GM04503 (cell line): ENCODE results near the gene ABI3BP.
A peak's percentile ranks its signal among the peaks of the same experiment; 100 is the strongest.

ENCODE experiments used
- DNase-seq: peaks from one replicate; pipeline ENCODE4 v3.0.0-alpha.2; 2012; ENCODE audit warnings: low read depth

ABI3BP gene

DNA sequence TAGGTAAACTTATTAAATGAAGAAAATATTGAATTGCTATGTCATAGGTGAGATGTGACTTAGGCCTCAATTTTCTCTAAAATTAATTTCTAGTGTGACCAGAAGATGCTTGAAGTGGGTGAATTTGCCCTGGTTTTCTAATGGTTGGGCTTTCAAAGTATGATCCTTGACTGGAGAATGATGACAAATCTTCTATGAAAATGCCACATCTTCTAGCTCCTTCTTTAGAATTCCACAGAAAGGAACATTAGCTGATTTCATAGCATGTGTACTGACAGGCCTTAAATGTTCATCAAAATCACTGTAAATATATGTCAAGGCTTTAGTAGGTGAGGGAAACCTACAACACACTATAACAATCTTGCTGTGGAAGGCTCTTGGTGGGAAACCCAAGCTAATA, 8.9 kb downstream of the ABI3BP start:
- DNase-seq: no peak

DNA sequence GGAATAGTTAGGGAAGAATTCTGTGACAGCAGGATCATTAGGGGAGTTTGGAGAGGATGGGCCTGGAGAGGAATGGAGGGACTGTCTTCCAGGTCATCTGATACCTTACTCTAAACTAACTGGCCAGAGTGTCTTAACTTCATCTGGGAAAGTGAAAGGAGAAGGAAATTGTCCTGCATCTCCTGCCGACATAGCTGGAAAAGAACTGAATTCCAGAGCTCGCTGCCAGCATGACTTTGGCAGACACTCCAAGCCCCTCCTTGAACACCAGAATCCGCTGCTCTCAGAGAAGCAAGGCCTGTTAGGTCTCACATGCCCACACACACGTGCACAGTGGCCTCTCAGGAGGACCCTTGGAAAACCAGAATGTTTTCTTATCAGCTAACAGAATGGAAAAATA, 10.5 kb downstream of the ABI3BP start:
- no peak for DNase-seq

DNA sequence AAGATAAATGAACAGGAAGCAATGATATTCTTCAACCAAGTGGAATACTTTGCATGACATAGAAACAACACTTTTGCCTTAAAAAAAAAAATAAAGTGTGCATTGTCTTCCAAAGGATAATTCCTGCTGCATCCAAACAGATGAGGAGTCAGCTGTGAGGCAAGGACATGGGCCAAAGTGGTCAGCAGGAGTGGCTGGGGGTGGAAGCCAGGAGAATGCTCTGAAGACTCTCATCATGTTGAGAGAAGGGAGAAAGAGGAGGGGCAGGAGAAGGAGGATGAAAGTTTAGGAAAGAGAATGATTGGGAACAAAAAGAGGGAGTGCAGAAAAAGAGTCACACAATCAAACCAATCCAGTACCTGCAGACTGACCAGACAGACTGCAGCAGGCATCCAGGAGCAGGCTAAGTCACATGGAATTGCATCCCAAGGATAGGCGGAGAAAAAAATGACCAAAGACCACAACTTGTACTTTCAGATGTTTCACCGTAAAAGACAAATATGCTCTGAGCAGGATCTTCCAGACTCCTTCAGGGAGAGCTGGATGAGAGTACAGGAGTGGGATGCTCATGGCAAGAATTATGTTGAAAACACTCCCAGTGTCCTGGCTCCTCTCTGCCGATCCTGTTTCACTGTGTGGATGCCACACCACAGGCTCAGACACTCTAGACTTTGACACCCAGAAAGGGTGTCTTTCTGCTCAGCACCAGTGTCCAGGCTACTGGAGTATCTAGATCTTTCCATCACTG, 11.9 kb downstream of the ABI3BP start:
- no peak for DNase-seq

DNA sequence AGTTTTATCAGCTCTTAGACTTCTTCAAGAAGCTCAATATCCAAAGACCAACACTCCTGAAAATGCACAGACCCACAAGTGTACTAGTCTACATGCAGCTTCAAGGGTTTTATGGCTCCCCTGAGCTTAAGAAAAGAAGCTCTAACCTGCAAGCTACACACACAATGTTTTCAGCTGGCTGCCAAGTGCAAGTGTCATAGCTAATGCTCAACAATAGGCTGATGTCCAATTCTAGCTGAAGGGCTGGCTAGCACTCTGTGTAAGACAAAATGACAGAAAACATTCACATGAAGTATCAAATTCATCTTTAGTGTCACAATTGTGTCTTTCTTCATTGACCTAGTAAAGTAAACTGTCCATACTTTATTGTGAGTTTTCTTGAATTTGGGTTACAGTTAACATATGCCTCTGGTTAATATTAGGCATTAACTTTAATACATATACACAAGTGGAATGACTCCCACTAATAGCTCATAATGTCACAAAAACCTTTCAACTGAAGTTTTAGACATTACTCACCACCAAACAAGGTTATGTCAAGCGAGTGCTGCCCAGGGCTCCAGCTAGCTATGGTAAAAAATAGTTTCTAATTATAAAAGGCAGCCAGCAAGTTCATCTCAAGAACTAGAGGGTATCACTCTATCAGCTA, 15.1 kb downstream of the ABI3BP start:
- DNase-seq: no peak

DNA sequence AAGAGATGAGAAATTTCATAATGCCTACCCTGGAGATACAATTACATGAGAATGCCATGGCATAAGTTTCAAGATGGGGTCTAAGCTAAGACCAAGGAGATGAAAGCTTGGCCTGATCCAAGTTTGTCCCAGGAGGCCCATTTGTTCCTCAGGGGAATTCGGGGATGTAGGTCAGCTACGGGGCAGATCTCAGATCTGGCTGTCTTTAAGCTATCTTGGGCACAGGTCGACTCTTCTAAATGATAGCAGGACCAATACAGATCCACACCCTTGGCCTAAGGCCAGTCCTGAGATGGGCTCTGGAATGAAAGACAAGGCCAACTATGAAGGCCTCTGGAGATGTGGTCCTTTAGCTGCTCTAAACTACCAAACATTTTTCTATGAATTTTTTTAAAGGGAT, 16.6 kb downstream of the ABI3BP start:
- no peak for DNase-seq

DNA sequence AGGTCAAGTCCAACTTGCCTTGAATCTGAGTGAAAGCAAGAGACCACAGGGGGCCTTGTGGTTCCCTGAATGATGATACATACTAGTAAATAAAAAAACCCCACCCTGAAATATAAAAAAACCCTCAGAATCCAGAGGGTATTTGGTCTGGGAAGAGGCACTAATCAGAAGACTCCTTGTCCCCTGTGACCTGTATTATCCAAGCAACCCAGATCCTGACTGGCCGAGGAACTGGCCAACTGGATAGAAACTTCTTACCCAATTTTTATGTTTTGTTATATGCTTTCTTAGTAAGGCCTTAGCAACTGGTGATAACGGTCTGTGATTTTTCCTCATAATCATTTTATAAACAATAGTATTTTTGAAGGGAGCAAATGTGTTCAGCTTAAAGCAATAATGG, 17.5 kb downstream of the ABI3BP start:
- DNase-seq: no peak

DNA sequence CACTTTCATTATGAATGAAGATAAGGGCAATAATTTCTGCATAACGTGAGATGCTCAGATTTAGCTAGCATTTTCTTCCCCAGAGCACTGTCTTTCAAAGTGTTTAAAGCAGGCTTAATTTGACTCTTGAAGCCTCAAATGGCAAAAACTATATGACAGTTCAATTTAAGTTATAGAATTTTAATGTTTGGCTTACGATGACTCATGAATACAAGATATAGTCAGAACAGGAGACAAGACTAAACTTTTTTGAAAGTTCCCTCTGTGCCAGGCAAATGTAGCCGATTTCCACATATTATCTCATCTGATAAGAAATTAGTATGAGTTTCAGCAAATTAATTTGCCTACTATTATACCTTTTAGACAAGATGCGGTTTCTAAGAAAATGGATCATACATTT, 19.6 kb downstream of the ABI3BP start:
- DNase-seq: no peak

DNA sequence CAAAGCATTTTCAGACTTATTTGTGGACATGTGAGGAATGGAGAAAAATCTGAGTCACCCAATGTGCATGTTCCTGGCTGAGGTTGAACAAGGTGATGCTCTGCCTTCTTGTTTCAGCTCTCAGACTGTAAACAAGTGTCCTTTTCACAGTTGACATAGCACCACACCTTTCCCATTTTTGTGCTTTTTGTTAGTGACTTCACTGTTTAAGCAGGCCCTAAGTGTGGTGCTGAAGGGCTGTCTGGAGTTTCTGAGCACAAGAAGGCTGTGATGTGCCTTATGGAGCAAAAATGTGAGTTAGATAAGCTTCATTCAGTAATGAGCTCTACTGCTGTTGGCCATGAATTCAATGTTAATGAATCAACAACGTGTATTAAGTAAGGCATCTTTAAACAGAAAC, 20.4 kb downstream of the ABI3BP start:
- DNase-seq: no peak

DNA sequence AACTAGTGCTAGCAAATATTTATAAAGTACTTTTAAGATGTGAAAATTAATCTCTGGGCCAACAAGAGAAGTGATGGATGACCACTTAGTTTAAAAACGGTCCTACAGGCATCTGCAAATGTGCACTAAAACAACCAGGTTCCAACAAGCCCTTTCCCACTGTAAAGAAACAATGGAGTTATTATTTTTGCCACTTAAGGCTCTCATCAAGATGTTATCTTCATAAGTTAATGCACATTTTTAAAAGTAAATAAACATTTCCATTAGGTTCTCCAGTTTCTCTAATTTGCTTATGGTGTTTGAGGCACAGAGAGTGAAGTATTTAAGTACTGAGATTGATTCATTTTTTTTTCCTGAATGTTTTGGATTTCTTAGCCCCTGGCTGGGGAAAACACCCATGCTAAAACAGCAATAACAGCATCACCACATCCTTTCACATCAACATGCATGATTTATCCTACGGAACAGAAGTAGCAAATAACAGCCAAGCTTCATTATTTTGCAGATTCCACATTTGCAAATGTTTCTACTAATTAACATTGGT, 20.8 kb downstream of the ABI3BP start:
- no peak for DNase-seq

DNA sequence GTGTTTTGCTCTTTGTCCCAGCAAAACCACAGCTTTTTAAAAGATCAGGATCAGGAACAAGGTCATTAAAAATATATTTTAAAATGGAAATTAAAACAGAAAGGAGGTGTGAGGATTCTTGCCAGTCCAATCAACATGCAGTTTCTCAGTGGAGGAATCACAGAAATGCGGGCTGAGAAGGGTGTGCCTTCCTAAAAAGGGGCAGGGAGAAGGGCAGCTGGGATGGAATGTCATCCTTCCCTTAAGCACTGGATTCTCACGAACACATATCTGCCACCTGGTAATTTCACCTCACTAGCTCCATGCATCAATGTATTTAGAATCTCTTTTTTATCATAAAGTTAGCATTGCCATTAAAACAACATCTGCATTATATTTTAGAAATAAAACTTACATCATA, 21.4 kb downstream of the ABI3BP start:
- no peak for DNase-seq

DNA sequence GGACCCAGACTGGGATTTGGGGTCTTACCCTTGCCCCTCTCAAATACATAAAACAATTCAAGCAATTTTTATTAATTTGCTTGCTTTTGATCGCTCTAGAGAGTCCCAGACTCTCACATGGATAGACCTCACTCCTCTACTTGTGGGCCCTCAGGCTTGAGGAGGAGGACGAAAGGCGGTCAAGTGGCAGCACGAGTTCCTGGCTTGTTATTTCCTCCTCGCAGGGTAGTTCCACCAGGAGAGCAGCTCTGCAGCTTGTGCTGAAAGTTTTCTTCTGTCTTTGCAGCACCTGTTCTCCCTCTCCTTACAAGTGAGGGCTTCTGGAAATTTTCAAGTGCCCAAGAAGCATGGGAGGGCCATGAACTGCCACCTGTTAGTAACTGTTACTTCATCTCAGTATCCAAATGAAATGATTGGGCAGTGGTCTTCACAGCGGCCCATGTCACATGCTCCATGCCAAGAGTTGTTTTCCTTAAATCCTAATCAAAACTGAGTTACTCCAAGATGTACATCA, 22.7 kb downstream of the ABI3BP start:
- DNase-seq: no peak

DNA sequence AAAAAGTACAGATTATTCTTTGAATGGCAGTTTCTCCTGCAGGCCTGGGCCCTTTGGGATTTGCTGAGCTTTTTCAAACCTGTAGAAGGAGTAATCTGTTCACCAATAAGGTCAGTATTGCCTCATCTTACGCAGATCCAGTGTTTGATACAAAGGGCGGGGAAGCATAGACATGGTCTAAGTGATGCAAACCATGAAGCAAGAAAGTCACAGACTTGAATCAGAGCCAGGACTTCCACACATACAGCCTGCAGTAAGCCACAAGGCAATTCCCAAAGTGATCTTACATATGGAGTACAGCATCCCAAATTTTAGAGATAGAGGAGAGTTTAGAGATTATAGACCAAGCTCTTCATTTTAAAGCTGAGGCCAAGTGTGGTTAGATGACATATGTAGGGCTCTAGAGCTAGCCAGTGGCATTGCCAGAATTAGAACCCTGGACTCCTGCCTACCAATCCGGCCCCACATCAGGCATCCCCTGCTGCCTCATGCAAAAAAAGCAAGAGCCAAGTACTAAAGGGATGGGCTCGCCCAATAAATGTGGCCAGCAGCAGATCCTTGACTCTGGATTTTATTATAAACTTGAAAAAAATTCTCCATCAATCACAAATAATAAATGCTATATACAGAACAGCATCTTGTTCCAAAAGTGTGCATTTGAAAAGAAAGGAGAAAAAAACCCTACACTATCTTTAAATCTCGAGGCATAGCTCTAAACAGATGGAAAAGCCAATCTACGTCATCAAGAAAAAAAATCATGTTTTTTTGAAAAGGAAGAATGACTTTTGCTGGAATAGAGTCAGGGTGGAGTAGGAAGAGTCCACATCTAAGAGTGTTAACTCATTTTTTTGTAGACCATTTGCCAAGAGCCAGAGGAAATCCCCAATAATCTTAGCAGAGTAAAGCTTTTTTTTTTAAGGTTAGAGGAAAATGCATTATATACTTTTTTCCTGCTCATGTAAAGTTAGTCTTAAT, 24.0 kb downstream of the ABI3BP start:
- no peak for DNase-seq

DNA sequence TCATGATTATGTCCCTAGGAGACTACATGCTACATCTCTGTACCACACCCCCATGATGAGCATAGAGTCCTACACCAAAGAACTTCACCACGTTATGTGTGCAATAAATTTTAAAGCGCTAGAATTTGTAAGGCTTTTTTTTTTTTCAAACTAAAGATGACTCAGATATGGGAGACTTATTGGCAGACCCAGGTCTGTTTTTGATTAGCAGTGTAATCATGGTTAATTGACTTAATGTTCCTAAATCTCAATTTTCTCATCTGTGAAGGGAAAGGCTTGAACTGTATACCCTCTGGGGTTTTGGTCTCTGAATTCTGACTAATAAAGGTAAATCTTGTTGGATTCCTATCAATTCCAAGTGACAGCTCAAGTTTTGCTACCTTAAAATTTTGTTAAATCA, 26.4 kb downstream of the ABI3BP start:
- no peak for DNase-seq

DNA sequence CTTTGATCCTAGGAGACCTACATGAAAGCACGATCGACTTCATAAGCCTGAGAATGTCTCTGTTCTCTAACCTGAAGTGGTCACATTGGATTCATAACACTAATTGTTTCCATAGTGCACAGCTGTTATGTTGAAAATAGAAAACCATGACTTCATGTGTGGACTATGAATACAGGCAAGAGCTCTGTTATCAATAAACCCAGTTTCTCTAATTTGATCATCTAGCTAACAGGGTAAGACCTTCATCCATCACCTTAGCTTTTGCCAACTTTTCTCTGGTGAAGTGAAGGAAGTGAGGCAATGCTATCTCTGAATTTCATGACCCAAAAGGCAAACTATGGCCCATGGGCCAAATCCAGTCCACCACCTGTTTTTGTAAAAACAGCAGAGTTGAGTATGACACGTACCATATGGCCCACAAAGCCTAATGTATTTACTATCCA, 27.2 kb downstream of the ABI3BP start:
- DNase-seq: no peak

DNA sequence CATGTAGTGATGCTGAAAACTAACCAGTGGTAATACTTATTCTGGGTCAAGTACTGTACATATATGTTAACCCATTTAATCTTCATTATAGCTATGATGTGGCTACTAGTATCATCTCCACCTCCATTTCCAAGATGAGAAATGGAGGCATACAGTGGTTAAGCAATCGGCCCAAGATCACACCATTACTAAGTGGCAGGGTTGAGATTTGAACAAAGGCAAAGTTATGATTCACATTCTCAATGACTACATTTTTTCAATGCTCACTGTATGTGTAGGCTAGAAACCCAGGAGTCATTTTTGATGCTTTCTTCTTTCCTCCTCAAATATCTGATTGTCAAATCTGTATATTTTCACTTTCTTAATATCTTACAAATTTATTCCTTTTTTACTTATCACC, 30.2 kb downstream of the ABI3BP start:
- no peak for DNase-seq

DNA sequence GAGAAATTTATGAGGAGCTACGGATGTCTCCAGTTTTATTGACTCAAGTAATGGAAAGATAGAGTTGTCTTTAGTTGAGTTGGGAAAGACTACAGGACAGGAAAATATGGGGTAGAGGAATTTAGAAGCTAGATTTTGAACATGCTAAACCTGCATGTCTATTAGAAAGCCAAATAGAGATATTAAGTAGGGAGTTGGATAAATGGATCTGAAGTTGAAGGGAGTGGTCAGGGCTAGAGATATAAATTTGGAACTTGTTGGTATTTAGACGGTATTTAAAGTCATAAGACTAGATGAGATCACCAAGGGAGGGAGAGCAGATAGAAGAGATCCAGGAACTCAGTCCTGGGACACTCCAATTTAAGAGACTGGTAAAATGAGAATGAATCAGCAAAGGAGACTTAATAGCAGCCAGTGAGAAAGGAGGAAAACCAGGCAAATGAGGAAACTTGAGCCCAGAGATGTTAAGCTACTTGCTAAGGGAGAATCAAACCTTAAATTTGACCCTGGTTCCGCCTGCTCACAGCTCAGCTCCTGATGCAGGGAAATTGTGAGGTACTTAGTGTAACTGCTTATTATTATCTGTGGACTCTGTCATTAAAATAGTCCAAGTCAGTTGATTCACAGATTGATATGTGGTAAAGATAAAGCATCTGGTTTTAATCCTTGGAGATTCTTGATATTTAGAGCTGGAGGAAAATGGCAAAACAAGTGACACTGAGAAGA, 35.8 kb downstream of the ABI3BP start:
- DNase-seq: peak; percentile 36

DNA sequence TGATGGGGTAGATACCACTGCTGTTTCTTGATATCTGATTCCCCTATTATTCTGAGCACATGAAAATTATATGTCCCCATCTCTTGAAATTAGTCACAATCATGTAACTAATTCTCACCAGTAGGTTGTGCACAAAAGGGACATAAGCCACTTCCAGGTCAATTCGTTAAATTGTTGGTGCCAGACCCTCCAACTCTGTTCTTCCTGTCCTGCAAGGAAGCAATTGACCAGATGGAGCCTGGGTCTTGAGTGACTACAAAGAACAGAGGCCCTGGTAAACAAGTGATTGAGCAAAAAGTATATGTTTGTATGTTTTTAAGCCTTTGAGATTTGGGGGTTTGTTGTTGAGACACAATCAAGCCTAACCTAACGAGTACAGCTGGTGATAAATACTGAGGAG, 36.9 kb downstream of the ABI3BP start:
- no peak for DNase-seq

DNA sequence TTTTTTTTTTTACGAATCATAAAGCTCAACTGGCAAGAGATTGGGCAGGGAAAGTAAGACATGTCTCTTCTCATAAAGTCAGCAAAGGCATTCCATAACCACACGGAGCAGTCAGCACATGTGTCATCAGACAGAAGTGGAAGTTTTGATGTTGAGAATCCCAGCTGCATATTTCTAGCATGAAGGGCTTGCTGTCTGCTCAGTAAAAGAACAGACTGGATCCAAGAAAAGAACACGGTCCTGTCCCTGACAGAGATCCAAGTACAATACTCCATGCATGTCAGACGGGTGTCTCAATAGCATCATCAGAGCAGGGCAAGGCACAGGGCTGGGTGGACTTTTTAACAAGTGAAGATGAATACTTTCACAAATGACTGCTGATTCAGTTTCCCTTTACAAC, 38.2 kb downstream of the ABI3BP start:
- DNase-seq: peak; percentile 95

DNA sequence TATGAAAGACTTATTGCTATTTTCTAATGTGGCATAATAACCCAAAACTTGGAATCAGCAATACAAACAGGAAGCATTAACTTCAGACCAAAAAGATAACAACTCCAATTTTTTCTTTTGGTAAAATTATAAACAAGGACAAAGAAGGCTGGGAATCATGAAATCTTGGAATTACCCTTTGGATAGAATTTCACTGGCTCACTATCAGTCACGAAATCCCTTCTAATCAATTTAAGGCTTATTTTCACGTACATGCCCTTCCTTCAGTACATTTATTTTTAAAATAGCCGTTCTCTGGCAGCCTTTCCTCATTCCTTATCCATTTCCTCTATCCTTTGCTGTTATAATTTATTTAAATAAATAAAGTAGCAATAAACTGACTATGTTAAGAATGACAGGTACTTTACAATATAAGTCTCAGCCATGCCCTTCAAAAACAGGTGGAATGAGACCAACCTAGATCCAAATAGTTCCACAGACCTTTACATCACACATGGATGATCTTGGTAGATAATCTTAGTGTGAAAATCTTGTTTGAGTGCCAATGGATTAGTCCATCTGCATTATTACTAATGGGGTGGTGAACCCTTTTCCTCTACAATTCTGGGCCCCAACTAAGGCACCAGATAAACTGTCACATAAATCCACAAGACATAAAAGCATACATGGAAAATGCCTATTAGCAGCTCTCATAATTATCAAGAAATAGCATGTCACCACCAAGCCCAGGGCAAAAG, 38.9 kb downstream of the ABI3BP start:
- no peak for DNase-seq

DNA sequence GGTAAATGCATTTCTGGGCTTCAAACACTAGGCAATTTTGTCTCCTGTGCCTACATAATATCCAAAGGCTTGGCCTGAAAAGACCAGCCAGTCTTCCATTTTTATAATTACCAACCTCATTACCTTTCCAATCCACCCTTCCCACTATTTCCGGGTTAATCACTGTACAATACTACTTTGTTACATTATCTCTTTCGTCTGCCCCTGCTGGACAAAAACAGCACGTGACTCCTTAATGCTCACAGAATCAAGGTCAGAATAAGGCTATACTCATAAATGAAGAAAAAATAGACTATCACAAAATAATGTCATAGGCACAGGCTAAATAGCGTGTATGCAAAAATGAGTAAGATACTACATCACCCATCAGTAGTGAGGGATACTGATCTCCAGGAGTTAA, 40.1 kb downstream of the ABI3BP start:
- no peak for DNase-seq

DNA sequence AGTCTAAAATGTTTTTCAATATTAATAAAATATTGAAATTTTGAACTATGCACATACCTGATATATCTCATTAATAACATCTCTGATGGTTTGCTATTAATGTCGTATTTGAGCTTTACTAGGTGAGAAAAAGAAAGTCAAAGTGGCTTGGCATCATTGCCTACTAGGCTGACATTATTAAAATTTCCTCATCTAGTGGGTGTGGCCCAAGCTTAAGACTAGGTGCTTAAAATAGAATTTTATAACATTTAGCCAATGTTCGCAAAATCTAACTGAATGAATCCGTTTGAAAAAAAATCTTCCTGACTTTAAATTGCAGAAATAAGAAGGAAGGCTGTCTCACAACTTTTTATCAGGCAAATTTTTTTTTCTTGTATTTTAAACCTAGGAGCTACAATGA, 46.1 kb downstream of the ABI3BP start:
- DNase-seq: no peak
